DND-41 (cell line): ENCODE data around the gene RNF227.

Experiments used
- ATAC-seq: fragments of 200-7000 bp; cut with Tn5 transposase; 3 replicates; pipeline ENCODE4 v1.9.1; 2021; ENCODE audit warnings: low read depth; ENCODE audit not compliant: insufficient read depth
- DNase-seq: peaks from one replicate; pipeline ENCODE4 v3.0.0-alpha.2; 2020
- H2AFZ ChIP-seq: 2 replicates; pipeline ENCODE4 v1.6.0; 2012; ENCODE audit warnings: low read depth, low read length
- H3K27ac ChIP-seq: 2 replicates; pipeline ENCODE4 v1.5.1; 2012; ENCODE audit warnings: low read length, inconsistent platforms
- H3K27me3 ChIP-seq: fragments of 200-600 bp; sonication (generic); 2 replicates; pipeline ENCODE4 v1.6.0; 2012; ENCODE audit warnings: low read length, mild to moderate bottlenecking, inconsistent platforms; ENCODE audit not compliant: insufficient read depth, poor library complexity
- H3K36me3 ChIP-seq: 2 replicates; pipeline ENCODE4 v1.5.1; 2012; ENCODE audit warnings: low read length, inconsistent platforms; ENCODE audit not compliant: insufficient read depth
- H3K4me1 ChIP-seq: 2 replicates; pipeline ENCODE4 v1.5.1; 2012; ENCODE audit warnings: mild to moderate bottlenecking, low read length; ENCODE audit not compliant: insufficient read depth
- H3K4me2 ChIP-seq: 2 replicates; pipeline ENCODE4 v1.6.0; 2012; ENCODE audit warnings: mild to moderate bottlenecking, moderate library complexity, low read length, inconsistent platforms; ENCODE audit not compliant: insufficient read depth
- H3K4me3 ChIP-seq, 2 experiments: fragments of 200-600 bp in 1 of 2; shearing (Covaris generic) in 1 of 2; 2 replicates each; pipeline ENCODE4 v1.5.1; 2012 to 2016; ENCODE audit warnings: inconsistent platforms in 2 of 2, low read length in 2 of 2, mild to moderate bottlenecking in 2 of 2, low read depth in 1 of 2, moderate library complexity in 1 of 2
- H3K79me2 ChIP-seq: 2 replicates; pipeline ENCODE4 v1.6.0; 2012; ENCODE audit warnings: low read length, inconsistent platforms; ENCODE audit not compliant: insufficient read depth
- H3K9ac ChIP-seq: 2 replicates; pipeline ENCODE4 v1.6.0; 2012; ENCODE audit warnings: low read depth, mild to moderate bottlenecking, inconsistent platforms, low read length, moderate library complexity
- H3K9me3 ChIP-seq: 2 replicates; pipeline ENCODE4 v1.5.1; 2012; ENCODE audit warnings: low read length, moderate library complexity, mild to moderate bottlenecking, inconsistent platforms; ENCODE audit not compliant: insufficient read depth, severe bottlenecking
- H4K20me1 ChIP-seq: 2 replicates; pipeline ENCODE4 v1.6.0; 2012; ENCODE audit warnings: low read length; ENCODE audit not compliant: insufficient read depth
- CTCF ChIP-seq: IDR thresholded peaks from 2 replicates; pipeline ENCODE4 v1.5.1; 2012; ENCODE audit warnings: borderline replicate concordance, low read length, moderate library complexity, mild to moderate bottlenecking; ENCODE audit not compliant: poor library complexity, severe bottlenecking; ENCODE audit errors: extremely low read depth
- EZH2 ChIP-seq: IDR thresholded peaks from 3 replicates; pipeline ENCODE4 v1.6.1; 2012; ENCODE audit warnings: borderline replicate concordance, low read depth, mild to moderate bottlenecking, moderate library complexity, low read length, inconsistent platforms; ENCODE audit not compliant: severe bottlenecking

The RNF227 gene

DNA sequence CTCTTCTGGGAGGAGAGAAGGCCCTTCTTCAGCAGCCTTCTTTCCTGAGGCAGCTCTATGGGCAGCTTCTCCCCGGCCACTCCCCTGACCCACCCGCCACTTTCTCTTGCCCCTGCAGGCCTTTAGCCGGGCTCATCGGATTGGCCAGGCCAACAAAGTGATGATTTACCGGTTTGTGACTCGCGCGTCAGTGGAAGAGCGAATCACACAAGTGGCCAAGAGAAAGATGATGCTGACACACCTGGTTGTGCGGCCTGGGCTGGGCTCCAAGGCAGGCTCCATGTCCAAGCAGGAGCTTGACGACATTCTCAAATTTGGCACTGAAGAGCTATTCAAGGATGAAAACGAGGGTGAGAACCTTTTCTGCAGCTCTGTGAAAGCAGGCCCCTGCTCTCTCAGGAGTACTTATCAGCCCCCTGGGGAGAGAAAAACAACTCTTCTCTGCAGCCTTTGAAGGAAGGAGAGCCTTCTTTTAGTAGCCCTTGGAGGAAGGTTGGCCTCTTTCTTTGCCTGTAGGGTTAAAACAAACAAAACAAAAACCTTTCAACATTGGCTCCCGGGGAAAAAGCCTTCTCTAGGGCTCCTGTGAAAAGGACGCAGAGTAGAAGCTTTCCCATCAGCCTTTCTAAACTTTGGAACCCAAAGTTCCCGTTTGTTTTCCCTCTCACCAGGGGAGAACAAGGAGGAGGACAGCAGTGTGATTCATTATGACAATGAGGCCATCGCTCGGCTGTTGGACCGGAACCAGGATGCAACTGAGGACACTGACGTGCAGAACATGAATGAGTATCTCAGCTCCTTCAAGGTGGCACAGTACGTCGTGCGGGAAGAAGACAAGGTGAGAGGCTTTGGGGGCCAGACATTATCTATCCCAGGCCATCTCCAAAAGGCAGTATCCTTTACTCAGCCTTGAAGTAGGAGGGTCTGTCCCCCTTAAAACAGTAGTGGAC, 12.7 kb downstream of the RNF227 start:
- Histone ChIP-seq H3K4me3 (no peak overlapping the region), H3K36me3 (peaks cover 99% of the 10 kb centered on the region), H3K27me3 (no peaks in the 10 kb centered on the region), H3K9me3 (no peaks in the 10 kb centered on the region), H2AFZ (no peak overlapping the region), H3K27ac (no peak overlapping the region), H3K4me2 (no peak overlapping the region), H3K79me2 (no peaks in the 10 kb centered on the region), H3K4me1 (no peaks in the 10 kb centered on the region), H3K9ac (no peak overlapping the region), H4K20me1 (0 out of 2 replicates have a peak, but pooled peaks cover 3% of the 10 kb centered on the region)
- DNase-seq: no peak
- no peak for ATAC-seq
- TF ChIP-seq EZH2 (no peak), CTCF (no peak)

DNA sequence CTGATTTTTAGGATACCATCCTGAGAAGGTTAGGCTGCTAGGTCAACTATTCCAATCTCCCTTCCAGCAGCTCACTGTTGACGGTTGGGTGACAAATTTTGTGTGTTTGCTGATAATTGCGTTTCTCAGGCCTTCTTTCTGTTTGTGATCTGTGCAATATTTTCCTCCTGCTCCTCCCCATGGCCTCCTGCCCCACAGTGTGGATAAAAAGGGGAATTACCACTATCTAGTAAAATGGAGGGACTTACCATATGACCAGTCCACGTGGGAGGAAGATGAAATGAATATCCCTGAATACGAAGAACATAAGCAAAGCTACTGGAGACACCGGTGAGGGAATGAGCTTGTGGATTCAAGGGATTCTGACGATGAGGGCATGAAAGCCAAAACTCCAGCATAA, 18.3 kb downstream of the RNF227 start:
- ATAC-seq (no peak), DNase-seq (no peak)
- H3K4me1 ChIP-seq: no peaks in the 10 kb centered on the region
- H3K27me3 ChIP-seq: no peaks in the 10 kb centered on the region
- H3K9me3 ChIP-seq: no peaks in the 10 kb centered on the region
- H3K4me2 ChIP-seq: no peak overlapping the region
- TF ChIP-seq EZH2 (no peak), CTCF (peak; percentile 41)
- H3K27ac ChIP-seq: no peak overlapping the region
- no peaks in the 10 kb centered on the region for H4K20me1 ChIP-seq
- H3K79me2 ChIP-seq: no peaks in the 10 kb centered on the region
- no peak overlapping the region for H3K9ac ChIP-seq
- peaks cover 90% of the 10 kb centered on the region for H3K36me3 ChIP-seq
- no peak overlapping the region for H3K4me3 ChIP-seq
- no peak overlapping the region for H2AFZ ChIP-seq

- Histone ChIP-seq H4K20me1 (no peaks in the 10 kb centered on the region), H3K4me2 (no peak overlapping the region), H3K79me2 (no peaks in the 10 kb centered on the region), H3K4me1 (no peaks in the 10 kb centered on the region), H3K4me3 (no peak overlapping the region), H3K27me3 (no peaks in the 10 kb centered on the region), H3K9me3 (no peaks in the 10 kb centered on the region), H2AFZ (no peak overlapping the region), H3K27ac (no peak overlapping the region), H3K9ac (no peak overlapping the region), H3K36me3 (peaks cover 84% of the 10 kb centered on the region)
- no peak for TF ChIP-seq EZH2
- no peak for TF ChIP-seq CTCF
- DNase-seq (no peak), ATAC-seq (no peak)
Observed at GRCh38 chr17:7897090-7897489, 19.0 kb downstream of the RNF227 start.
